Right ventricle myocardium superior (tissue), 1 donor: ENCODE measurements around the gene NPAS3. TPM values are rescaled to one million over a fixed set of nuclear protein-coding genes. Genes with fewer than 3 reads are reported as not detected.
A peak's percentile ranks its signal among the peaks of the same experiment; 100 is the strongest.

Source experiments
- ATAC-seq: fragments of 200-7000 bp; cut with Tn5 transposase; one replicate; pipeline ENCODE4 v1.9.1; 2020; ENCODE audit warnings: mild to moderate bottlenecking; ENCODE audit not compliant: poor library complexity
- DNase-seq: peaks from one replicate; pipeline ENCODE4 v3.0.0-alpha.2; 2020
- intact Hi-C: fragments of 100-400 bp; cut with DNase I; formaldehyde crosslinking; loops from one replicate; pipeline ENCODE4 v1.11.2; 2022
- long read RNA-seq: library from polyadenylated mRNA; unstranded; transcript quantifications from one replicate; pipeline ENCODE4 v2.0.0, GENCODE V29; 2021
- total RNA-seq: library from RNA; stranded (reverse); fragmentation: NEBNext Ultra II Directional; extraction: Animal tissue kit (Norgen Biotek cat#: 25700); gene quantifications from one replicate; pipeline ENCODE4 v1.2.1, GENCODE V29; 2021
- donor health status: DM: no; HTN: yes; CAD: no; lungs with severe emphysema.

NPAS3 gene
- total RNA-seq, result 1.7 TPM
- long read RNA-seq, partial matches to known transcripts, result 0 of 2 reads
- long read RNA-seq, other reads (novel, unspliced or antisense), result 2 of 2 reads

DNA sequence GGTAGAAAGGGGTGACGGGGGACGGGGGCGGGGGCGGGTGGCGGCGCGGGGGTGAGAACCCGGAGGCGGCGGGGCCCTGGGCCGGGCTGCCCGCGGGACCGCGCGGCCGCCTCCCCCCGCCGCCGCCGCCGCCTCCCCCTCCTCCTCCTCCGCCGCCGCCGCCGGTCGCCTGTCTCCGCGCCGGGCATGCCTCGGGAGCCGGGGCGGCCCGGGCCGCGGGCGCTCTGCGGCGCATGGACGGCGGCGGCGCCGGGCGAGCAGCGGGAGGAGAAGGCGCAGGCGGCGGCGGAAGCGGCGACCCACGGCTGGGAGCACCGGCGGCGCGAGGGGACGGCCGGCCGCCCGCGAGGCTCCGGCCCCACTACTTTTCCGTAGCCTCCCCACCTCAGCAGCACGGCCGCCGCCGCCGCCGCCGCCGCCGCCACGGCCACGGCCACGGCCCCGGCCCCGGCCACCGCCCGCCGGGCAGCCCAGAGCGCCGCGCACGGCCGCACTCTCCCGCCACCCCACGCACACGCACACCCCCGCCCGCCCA, at the start of gene NPAS3:
Gene NPAS3, plus strand, starts transcription at position 161 of the 535 bp plus-strand sequence.
- ATAC-seq (peak; percentile 48), DNase-seq (peak; percentile 42)
- intact Hi-C loops, result loop anchor here (10.0 kb wide), 1 partner anchor 224 kb away; no protein-coding TSS in a partner anchor

DNA sequence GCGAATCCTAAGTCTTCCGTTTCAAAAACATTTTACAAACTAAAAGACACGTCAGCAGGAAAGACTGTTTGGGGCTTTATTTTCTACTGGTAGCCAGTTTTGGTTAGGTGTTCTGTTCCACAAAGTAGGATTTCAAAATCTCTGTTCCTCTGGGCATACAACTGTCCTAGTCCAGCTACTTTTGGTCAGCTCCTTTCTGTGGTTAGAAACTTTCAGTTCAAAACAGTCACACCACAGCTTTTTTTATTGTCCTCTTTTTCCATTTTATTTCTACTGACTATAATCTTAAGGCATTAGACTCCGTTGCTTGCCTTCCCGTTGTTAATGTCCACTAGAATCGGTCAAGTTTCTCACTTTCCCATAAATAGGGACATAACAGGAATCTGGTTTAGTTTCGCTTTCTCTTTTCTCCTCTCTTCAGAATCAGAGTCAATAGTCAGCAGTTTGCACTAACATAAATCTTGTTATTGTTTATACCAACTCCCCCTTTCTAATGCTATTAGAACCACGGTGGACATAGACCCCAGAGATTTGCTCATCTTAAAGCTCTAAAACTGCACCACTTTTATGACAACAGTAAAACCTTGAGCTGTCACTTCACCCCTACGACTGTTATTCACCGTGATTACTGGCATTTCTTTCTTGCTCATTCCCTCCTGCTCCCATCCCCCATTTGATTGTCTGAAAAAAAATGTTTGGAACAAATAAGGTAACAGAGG, 41.5 kb upstream of the NPAS3 start:
- intact Hi-C loops, result no loop called here
- ATAC-seq, result peak; percentile 69
- no peak for DNase-seq

DNA sequence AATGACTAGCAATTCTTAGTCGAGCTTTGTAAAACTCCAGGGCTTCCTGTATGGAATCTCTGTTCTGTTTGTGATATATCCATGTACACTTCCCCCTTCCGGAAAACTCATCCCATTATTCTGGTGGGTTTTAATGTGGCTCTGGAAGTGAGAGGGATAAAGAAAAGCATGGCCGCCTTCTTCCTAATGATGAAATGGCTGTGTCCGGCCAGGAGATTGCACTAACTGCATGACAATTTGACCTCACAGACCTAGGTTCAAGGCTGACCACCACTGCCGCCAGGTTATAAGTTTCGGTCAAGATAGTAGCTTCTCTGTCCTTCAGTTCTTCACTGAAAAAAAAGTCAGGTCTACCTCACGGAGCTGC, 41.0 kb upstream of the NPAS3 start:
- peak; percentile 10 for ATAC-seq
- no peak for DNase-seq
- intact Hi-C loops, result no loop called here

- DNase-seq (no peak), ATAC-seq (no peak)
- intact Hi-C loops, result no loop called here
Measured at GRCh38 chr14:32898876-32899275, 39.8 kb upstream of the NPAS3 start.

- ATAC-seq (no peak), DNase-seq (no peak)
- intact Hi-C loops, result no loop called here
Measured at GRCh38 chr14:32900547-32900946, 38.1 kb upstream of the NPAS3 start.

DNA sequence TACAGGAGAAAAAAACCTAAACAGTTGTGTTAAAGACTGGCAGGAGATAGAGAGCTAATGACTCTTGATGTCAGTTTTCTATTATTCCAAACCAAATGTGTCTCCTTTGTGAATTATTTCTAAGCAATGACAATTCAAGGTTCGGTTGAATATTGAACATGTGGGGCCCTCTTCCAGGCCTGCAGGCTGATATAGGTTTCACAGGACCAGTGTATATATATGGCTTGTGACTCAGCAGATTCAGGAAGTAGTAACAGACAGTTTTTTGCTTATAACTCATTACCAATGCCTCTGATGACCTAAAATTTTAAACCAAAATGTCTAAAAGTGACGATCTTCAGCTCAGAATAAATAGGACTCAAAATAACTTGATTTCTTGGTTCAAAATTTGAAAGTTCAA, 33.7 kb upstream of the NPAS3 start:
- ATAC-seq, result no peak
- no peak for DNase-seq
- intact Hi-C loops, result no loop called here

DNA sequence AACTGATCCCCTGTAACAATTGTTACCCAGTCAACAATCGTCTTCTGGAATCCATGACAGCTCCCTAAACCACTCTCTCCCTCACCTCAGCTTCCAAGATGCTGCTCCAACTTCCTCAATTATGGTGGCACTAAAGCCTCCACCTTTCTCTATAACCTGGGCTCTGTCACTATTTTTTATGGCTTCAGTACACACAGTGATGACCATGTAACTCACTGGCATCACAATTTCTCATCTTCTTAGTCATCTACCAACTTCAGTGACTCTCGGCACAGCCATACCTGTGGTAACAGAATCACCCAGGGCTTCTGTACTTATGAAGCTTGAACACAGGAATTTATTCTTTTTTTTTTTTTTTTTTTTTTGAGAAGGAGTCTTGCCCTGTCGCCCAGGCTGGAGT, 32.0 kb upstream of the NPAS3 start:
- intact Hi-C loops, result no loop called here
- no peak for ATAC-seq
- no peak for DNase-seq

GRCh38 chr14:32908196-32909084, 30.2 kb upstream of the NPAS3 start:
- no peak for DNase-seq
- intact Hi-C loops, result no loop called here

DNA sequence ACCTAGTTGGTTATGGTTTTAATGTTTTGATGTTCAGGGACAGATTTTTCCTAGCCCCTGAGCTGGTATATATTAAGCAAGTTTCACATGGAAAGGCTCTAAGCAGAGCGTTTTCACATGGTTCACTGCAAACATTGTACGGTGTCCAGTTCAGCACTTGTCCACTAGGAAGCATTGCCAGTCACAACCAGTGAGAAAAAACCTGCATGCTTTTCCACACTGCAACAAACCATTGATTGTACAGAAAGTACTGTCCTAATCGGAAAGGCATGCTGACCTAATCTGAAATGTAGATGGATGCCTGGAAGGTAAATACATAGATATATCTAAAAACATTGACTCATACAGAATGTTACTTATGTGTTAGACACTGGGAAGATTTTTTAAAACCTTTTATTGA, 25.0 kb upstream of the NPAS3 start:
- DNase-seq, result no peak
- no peak for ATAC-seq
- intact Hi-C loops, result no loop called here

More at GRCh38 chr14:32908196-32909084, 30.2 kb upstream of the NPAS3 start:
- ATAC-seq, result no peak

- no peak for DNase-seq
- ATAC-seq, result no peak
- intact Hi-C loops, result no loop called here
Measured at GRCh38 chr14:32914391-32914790, 24.3 kb upstream of the NPAS3 start.

DNA sequence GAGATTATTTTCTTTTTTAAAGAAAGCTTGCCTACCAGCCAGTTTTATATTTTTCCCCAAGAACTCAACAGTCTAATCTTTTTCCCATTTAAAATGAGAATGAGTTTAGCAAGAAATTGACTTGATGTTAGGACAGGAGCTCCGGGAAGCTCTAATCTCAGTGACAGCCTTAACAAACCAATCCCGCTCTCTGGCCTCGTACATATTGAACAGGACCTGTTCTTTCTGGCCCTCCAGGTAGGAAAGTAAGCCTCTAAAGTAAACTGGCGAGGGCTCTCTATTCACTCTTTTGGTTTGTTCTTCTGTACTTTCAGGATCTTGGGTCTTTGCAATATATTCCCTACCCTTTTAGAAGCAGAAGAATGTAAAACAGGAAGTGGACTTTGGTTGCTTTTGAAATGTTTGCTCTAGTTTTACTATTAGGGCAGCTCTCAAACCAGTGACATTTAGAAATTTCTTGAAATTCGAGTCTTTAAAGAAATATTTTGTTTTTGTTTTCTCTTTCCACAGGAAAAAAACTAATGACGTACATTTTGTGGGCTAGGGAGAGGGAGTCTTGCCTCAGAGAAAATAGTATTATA, 17.9 kb upstream of the NPAS3 start:
- intact Hi-C loops, result no loop called here
- ATAC-seq, result no peak
- DNase-seq, result no peak

- intact Hi-C loops, result no loop called here
- no peak for ATAC-seq
- no peak for DNase-seq
Measured at GRCh38 chr14:32925439-32925838, 13.2 kb upstream of the NPAS3 start.

- ATAC-seq (no peak), DNase-seq (no peak)
- intact Hi-C loops, result loop anchor here (10.0 kb wide), 1 partner anchor 218 kb away; no protein-coding TSS in a partner anchor
Measured at GRCh38 chr14:32932302-32932913, 6.3 kb upstream of the NPAS3 start.

GRCh38 chr14:32932914-32933628, 5.6 kb upstream of the NPAS3 start:
- ATAC-seq (peak; percentile 73), DNase-seq (peak; percentile 58)
- intact Hi-C loops, result loop anchor here (10.0 kb wide), 1 partner anchor 218 kb away; no protein-coding TSS in a partner anchor

DNA sequence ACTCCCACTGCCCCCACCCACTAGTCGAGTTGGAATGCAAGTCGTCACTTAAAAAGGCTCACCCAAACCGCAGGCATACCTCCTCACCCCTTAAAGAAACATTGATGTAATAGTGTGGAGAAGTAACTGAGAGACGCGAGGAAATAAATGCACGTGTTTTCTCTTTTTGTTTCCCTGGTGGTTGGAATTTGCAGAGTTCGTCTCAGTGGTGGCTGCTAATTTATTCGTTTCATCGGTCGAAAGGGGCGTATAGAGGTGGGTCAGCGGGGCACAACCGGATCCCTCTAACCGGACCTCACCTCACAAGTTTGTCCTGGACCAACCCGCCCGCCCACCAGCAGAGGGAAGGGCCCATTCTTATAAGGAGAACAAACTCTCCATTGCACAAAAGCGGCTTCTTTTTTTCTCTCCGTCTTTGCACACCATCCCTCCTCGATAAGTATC, 5.0 kb upstream of the NPAS3 start:
- ATAC-seq (peak; percentile 4), DNase-seq (peak; percentile 38)
- intact Hi-C loops, result loop anchor here (10.0 kb wide), 1 partner anchor 219 kb away; no protein-coding TSS in a partner anchor

DNA sequence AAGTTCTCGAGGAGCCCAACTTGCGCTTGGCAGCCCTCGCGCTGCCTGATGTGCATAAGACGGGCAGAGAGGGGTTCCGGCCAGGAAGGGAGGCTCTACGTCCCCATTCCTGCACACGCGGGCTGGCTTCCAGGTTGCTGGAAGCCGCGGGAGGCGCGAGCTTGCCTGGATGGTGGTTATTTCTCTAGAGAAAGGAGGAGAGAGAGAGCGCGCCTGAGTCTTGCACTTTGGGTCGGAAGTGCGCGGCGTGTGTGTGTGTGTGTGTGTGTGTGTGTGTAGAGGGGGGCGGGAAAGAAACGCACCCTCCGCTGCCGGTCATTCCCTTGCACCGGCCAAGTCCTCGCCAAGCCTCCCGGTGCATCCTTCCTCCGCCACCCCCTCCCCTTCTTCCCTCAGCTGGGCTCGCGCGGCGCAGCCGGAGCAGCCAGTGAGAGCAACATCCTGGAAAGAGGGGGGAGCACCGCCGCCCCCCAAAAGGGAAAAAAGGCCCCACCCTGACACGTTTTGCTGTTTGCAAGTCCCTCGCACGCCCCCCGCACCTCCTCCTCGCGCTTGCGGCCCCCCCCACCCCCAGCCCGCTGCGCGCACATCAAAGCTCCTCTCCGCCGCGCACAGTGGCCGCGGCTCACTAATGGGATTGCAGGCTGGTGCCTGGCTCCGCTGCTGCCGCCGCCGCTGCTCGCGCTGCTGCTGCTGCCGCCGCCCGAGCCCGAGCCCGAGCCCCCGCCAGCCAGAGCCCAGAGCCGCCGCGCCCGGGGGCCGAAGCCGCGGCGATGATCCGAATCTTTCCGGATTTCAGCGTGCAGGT, 4.4 kb upstream of the NPAS3 start:
- DNase-seq (peak; percentile 46), ATAC-seq (peak; percentile 14)
- intact Hi-C loops, result loop anchor here (10.0 kb wide), 1 partner anchor 219 kb away; no protein-coding TSS in a partner anchor
